ENCODE results near the gene TJP3.

Gene TJP3

DNA sequence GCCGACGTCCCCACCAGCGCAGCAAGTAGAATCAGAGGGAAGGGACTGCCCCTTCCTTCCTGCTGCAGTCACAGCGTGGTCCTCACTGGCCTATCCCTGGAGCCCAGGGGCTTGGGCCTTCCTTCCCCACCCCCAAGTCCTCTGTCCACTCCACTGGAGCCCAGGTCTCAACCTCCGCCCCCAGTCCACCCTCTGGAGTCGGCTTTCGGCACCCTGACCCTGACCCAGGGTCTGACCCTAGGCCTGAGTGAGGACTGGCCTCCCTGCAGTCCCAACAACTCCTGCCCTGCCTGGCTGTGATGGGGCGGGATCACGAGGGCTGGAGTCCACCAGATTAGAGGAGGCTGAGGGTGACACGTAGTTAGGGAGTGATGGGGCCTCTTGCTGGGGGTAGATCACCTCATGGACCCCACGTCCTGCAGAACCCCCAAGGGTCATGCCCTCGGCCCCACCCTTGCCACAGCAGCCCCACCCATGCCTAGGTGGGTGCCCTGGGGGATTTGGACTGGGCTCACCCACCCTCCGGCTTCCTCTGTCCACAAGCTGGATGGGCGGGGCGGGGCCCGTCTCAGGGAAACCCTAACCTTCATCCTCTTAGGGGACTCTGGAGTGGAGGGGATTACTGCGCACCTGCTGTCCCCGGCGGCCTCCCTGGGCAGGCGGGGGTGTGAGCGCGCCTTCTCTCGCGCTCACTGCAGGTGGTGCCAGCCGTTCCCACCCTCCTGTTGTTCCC, 60.0 kb downstream of the TJP3 start:
- POLR2A ChIA-PET, result no interaction called here
- TF ChIP-seq, protein P1, sequence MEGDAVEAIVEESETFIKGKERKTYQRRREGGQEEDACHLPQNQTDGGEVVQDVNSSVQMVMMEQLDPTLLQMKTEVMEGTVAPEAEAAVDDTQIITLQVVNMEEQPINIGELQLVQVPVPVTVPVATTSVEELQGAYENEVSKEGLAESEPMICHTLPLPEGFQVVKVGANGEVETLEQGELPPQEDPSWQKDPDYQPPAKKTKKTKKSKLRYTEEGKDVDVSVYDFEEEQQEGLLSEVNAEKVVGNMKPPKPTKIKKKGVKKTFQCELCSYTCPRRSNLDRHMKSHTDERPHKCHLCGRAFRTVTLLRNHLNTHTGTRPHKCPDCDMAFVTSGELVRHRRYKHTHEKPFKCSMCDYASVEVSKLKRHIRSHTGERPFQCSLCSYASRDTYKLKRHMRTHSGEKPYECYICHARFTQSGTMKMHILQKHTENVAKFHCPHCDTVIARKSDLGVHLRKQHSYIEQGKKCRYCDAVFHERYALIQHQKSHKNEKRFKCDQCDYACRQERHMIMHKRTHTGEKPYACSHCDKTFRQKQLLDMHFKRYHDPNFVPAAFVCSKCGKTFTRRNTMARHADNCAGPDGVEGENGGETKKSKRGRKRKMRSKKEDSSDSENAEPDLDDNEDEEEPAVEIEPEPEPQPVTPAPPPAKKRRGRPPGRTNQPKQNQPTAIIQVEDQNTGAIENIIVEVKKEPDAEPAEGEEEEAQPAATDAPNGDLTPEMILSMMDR (IDR thresholded peaks at IDR 0.05; ENCODE audit: control extremely low read depth, extremely low read depth, low read depth, missing control alignments), result no peak
- CTCF ChIA-PET, result no interaction called here

DNA sequence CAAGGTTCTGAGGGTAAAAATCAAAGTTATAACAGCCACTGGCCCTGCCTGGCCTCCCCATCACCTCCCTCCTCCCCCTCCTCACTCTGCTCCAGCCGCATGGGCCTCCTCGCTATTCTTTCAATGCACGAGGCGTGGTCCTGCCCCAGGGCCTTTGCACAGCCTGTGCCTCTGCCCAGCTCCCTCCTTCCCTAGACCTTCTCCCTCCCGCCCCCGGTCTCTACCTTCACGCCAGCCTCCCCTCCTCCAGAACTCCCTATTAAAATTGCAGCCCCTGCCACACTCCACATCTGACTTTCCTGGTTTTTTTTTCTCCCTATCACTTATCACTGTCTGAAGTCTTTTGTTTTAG, 60.5 kb downstream of the TJP3 start:
- TF ChIP-seq, protein P1 (IDR thresholded peaks at IDR 0.05; ENCODE audit: control extremely low read depth, extremely low read depth, low read depth, missing control alignments), result no peak
- POLR2A ChIA-PET, result no interaction called here
- no peak for DNase-seq (ENCODE audit: extremely low spot score)
- CTCF ChIA-PET, result no interaction called here

More for the DNA sequence above, 60.0 kb downstream of the TJP3 start:
- no peak for DNase-seq (ENCODE audit: extremely low spot score)

DNA sequence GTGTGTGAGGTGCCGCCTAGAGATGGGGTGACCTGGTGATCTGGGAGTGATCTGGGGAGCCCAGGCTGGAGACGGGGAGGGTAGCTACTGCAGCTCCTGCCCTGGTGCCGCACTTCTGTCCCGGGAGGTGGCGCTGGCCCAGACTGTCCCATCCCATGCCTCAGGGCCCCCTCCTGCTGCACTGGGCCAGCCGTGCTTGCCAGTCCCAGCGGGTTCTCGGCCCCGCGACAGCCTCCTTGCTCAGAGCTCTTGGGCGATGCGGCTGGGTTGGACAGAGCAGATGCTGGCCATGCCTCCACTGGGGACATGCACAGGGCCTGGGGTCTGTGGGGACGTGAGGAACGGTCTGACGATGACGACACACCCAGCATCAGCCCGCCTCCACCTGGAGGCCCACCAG, 61.3 kb downstream of the TJP3 start:
- CTCF ChIA-PET, result interaction anchor here (1.0 kb wide), 1 partner anchor 10 kb away, joined by 3 read pairs; no protein-coding TSS in a partner anchor
- TF ChIP-seq, protein P1 (IDR thresholded peaks at IDR 0.05; ENCODE audit: control extremely low read depth, extremely low read depth, low read depth, missing control alignments), result no peak
- DNase-seq (ENCODE audit: extremely low spot score), result no peak
- POLR2A ChIA-PET, result interaction anchor here (0.6 kb wide), 1 partner anchor 24 kb away, joined by 3 read pairs; no protein-coding TSS in a partner anchor

DNA sequence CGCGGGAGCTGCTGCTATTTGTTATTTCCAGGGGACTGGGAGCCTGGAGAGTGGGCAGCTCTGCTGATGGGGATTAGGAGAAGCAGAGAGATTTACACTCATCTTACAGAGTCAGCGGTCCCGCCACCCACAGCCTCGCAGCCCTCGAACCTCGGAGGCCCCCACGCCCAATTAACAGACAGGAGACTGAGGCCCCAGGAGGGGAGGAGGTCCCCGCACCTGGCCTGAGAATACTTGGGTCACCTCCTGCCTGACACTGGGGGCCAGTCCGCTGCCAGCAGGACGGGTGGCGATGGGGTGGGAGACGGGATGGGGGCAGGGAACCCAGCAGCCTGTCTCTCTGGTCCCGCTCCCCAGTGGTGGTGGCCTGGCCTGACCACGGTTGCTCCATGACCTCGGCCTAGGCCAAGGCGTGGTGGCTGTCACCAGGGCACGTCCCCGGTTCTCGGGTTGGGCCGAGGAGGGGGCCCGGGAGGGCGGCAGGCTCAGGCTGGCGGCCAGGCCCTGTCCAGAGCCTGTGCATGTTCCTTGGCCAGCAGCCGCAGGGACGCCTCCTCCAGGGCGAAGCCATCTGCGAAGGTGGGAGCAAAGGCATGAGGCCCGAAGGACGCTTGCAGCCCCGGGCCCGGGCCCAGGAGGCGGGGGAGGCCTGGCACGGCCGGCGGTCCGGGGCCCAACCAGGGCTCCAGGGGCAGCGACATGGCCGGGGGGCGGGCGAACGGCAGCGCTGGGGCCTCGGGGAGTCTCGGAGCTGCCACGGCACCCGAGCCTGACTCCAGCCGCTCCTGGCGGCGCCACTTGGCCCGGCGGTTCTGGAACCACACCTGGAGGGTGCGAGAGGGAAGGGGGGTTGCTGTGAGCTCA, 62.2 kb downstream of the TJP3 start:
- ChIA-PET CTCF (interaction anchor here (1.0 kb wide), 1 partner anchor 9 kb away, joined by 3 read pairs; no protein-coding TSS in a partner anchor), POLR2A (no interaction called here)
- DNase-seq (ENCODE audit: extremely low spot score), result no peak
- TF ChIP-seq, protein P1 (IDR thresholded peaks at IDR 0.05; ENCODE audit: control extremely low read depth, extremely low read depth, low read depth, missing control alignments), result no peak

DNA sequence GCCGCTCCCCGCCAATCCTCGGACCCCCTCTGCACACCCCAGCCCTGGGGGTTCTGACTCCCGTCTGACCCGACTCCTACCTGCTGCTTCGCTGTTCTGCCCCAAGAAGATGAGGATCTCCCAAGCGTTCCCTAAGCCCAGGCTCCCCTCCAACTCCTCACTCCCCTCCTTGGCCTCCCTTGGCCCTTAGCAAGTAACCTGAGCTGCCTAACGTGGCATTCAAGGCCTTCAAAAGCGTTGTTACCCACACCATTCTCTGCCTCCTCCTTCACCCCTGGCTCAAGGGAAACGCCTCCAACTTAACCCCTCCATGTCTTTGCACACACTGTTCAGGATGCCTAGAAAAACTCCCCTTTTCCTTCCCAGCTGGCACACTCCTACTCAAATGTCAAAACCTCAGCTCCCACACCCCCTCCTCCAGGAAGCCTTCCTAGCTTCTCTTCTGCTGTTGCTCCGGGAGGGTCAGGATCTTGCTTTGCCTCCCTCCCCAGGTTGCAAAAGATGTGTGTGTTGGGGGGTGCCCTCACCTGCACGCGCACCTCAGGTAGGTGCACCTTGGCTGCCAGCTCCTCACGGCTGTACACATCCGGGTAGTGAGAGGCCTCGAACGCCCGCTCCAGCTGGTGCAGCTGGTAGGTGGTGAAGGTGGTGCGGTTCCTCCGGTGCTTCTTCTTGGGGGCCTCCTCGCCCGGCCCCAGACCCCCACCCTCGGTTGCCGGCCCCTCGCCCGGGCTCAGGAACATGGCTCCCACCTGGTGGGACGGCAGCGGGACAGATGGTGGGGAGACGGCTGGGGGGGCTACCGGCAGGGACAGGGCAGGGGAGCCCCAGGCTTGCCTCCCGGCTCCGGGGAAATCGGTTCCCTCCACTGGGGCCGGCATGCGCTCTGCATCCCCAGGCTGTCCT, 63.1 kb downstream of the TJP3 start:
- ChIA-PET CTCF (interaction anchor here (4.2 kb wide), 1 partner anchor 8 kb away, joined by 15 read pairs; the partner anchor contains the start of gene MRPL54), POLR2A (interaction anchor here (0.6 kb wide), 1 partner anchor 17 kb away, joined by 10 read pairs; no protein-coding TSS in a partner anchor)
- TF ChIP-seq, protein P1 (IDR thresholded peaks at IDR 0.05; ENCODE audit: control extremely low read depth, extremely low read depth, low read depth, missing control alignments), result no peak
- DNase-seq (ENCODE audit: extremely low spot score), result no peak
